HG03025 (cell line): ENCODE data around the gene DCTN1.

Source experiments
- ATAC-seq: cut with Tn5 transposase; IDR thresholded peaks from one replicate; pipeline ENCODE4 v1.9.1; 2021; ENCODE audit warnings: mild to moderate bottlenecking, moderate library complexity; ENCODE audit not compliant: unreplicated experiment, low FRiP score

DCTN1 gene

GRCh38 chr2:74328573-74328972 lies 51.5 kb downstream of the DCTN1 start:
- ATAC-seq = no peak

GRCh38 chr2:74328074-74328473 lies 52.0 kb downstream of the DCTN1 start:
- no peak for ATAC-seq

GRCh38 chr2:74327627-74328026 lies 52.5 kb downstream of the DCTN1 start:
- no peak for ATAC-seq

- no peak for ATAC-seq
Measured at GRCh38 chr2:74327199-74327598, 52.9 kb downstream of the DCTN1 start.

- no peak for ATAC-seq
Measured at GRCh38 chr2:74325815-74326214, 54.3 kb downstream of the DCTN1 start.

- no peak for ATAC-seq
Measured at GRCh38 chr2:74321737-74322136, 58.4 kb downstream of the DCTN1 start.

- ATAC-seq = no peak
Measured at GRCh38 chr2:74317701-74318100, 62.4 kb downstream of the DCTN1 start.

- ATAC-seq = no peak
Measured at GRCh38 chr2:74316627-74317295, 63.4 kb downstream of the DCTN1 start.

- ATAC-seq = no peak
Measured at GRCh38 chr2:74314107-74314506, 66.0 kb downstream of the DCTN1 start.

- ATAC-seq = no peak
Measured at GRCh38 chr2:74313497-74313896, 66.6 kb downstream of the DCTN1 start.

GRCh38 chr2:74312913-74313312 lies 67.2 kb downstream of the DCTN1 start:
- ATAC-seq = no peak
